ENCODE measurements around the gene TBL1X.
"Not testable (repeated sequence)": the region's sequence is repeated elsewhere in the genome, so short reads cannot be mapped to it uniquely, and the experiment has no call there.

Gene TBL1X

DNA sequence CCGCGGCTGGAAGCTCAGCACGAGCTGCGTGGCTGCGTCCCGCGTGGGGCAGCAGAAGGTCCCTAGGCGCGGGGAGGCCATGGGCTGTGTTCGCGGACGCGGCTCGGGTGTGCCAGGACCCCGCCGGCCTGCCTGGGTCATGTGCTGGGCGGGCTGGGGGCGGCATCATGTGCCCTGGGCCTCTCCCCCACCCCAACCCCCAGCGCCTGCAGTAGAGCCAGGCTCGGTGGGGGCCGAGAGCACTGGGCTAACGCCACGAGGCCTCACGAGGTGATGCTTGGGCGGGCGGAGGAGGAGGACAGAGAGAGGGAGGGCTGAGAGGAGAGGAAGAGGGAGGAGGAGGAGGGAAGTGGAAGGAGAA, 300.9 kb downstream of the TBL1X start, which contains the start of gene GPR143:
GPR143 (minus strand) TSS at position 111 of the 361 bp plus-strand sequence; CDS start at position 81, 30 bp downstream.
- no peak for DNase-seq (ENCODE audit: low spot score)

DNA sequence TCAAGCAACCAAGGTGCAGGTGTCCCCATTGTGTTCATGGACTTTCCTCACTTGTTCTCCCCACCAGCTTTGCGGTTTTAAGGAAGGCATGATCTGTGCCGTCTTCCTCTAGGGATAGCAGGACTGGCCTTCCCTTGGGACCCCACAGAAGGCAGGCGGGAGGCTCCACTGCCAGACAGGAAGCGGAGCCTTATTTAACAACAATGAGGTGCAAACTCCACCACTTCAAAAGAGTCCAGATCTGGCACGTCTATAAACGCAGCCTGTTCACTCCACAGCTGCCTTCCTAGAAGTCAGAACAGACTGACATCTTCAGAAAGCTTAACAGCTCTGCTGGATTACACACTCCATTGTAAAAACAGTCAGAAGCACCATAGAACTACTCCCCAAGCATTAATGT, 302.5 kb downstream of the TBL1X start:
- no peak for DNase-seq (ENCODE audit: low spot score)

DNA sequence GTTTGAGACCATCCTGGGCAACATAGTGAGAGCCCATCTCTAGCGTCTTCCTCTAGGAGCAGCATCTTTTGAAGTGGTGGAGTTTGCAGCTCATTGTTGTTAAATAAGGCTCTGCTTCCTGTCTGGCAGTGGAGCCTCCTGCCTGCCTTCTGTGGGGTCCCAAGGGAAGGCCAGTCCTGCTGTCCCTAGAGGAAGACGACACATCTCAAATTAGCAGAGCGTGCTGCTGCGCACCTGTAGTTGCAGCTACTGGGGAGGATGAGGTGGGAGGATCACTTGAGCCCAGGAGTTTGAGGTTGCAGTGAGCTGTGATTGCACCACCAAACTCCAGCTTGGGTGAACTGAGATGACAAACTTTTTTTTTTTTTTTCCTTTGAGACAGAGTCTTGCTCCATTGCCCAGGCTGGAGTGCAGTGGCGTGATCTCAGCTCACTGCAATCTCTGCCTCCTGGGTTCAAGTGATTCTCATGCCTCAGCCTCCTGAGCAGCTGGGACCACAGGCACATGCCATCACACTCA, 303.5 kb downstream of the TBL1X start:
- not testable (repeated sequence) for DNase-seq (ENCODE audit: low spot score)

DNA sequence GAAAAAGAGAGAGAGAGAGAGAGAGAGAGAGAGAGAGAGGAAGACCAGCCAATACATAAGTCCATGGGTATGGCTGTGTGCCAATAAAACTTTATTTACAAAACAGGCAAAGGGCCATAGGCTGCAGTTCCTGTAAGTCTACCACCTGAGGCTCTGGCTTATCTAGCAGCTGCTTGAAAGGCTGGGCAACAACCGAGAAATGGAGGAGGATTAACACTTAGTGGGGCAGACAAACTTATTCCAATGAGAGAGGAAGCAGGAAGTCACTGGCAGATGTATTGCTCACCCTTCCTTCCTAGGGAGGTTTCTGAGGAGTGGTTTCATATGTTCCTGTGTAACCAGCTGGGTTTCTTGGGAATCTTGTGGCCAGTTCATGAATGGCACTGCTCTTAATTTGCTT, 305.5 kb downstream of the TBL1X start:
- no peak for DNase-seq (ENCODE audit: low spot score)

DNA sequence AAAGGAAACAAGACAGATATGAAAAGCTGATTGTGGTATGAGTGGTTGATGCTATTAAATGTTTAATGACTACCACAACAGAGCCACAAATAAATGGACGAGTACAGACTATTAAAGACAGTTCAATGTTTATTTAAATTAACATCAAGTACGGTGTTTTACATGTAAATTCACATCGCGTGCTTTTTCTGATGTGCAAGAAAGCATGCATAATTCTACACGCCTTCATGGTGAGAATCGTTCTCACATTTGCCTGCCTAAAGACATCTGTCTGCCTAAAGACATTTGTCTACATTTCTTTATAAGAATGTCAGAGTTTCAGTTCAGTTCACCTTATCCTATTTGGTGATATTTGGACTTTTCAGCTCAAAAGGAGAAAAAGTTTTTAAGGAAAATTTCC, 308.1 kb downstream of the TBL1X start:
- DNase-seq (ENCODE audit: low spot score), result no peak

DNA sequence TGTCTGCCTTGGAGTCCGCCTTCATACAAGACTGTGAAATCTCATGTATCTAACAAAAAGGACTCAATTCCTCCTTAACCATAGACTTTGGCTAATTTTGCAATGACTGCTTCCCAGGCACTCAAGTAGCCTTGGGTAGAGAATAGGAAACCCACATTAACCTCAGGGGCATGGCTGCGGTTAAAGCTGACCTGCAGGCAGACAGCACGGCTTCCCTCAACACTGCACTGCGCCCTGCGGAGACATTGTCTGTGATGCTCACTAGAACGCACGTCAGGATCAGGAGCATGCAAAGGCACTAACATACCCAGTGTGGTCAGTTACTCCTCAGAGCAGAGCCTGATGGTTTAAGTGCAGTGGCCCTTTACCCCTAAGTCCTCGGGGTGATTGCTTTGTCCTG, 311.1 kb downstream of the TBL1X start:
- no peak for DNase-seq (ENCODE audit: low spot score)

DNA sequence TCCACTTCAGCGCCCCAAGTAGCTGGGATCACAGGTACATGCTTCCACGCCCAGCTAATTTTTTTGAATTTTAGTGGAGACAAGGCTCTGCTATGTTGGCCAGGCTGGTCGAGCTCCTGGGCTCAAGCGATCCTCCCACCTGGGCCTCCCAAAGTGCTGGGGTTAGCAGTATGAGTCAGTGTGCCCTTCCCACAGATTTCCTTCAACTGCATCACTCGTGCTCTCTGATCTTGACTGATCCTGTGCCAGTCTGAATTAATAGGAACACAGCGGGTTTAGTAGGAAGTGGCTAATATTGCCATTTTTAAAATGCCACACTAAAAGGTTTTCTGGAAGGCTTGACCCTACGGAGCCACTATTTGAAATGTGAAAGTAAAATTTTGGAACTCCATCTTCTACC, 317.1 kb downstream of the TBL1X start:
- DNase-seq (ENCODE audit: low spot score), result no peak

DNA sequence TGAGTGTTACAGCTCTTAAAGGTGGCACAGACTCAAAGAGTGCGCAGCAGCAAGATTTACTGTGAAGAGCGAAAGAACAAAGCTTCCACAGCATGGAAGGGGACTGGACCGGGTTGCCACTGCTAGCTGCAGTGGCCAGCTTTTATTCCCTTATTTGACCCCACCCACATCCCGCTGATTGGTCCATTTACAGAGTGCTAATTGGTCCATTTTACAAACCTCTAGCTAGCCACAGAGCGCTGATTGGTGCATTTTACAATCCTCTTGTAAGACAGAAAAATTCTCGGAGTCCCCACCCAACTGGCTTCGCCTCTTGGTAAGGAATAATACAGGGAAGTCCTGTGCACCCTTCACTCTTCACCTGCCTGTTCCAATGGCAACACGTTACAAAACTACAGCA, 319.5 kb downstream of the TBL1X start:
- DNase-seq (ENCODE audit: low spot score), result no peak

DNA sequence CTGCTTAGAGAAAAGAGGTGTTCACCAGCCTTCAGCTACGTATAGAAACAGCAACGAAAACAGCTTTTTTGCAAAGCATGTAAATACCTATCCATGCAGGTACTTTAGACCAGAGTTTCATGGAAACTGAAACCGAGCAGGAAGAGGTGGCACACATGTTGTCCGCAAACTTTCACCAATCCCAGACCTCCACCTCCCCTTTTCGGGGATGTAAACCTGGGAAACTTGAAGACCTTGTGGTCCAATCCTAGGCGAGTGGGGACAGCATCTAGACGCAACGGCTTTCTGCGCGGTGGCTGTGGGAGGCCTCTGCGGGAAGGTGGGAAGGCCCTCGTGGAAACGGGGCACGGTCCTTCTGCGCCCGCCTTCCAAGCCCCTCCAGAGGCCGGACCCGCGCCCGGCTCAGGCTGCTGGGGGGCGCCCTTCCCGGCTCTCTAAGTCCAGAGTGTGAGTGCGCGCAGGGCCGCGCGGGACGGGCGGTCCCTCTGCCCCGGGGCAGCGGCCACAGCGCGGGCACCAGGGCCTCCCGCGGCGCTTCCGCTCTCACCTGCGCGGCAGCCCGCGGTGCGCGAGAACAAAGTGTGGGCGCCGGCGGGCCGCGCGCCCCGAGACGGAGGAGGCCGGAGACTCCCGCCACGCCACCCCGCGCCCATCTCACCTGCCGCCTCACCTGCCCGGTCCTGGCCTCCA, 320.5 kb downstream of the TBL1X start:
- DNase-seq (ENCODE audit: low spot score), result no peak

DNA sequence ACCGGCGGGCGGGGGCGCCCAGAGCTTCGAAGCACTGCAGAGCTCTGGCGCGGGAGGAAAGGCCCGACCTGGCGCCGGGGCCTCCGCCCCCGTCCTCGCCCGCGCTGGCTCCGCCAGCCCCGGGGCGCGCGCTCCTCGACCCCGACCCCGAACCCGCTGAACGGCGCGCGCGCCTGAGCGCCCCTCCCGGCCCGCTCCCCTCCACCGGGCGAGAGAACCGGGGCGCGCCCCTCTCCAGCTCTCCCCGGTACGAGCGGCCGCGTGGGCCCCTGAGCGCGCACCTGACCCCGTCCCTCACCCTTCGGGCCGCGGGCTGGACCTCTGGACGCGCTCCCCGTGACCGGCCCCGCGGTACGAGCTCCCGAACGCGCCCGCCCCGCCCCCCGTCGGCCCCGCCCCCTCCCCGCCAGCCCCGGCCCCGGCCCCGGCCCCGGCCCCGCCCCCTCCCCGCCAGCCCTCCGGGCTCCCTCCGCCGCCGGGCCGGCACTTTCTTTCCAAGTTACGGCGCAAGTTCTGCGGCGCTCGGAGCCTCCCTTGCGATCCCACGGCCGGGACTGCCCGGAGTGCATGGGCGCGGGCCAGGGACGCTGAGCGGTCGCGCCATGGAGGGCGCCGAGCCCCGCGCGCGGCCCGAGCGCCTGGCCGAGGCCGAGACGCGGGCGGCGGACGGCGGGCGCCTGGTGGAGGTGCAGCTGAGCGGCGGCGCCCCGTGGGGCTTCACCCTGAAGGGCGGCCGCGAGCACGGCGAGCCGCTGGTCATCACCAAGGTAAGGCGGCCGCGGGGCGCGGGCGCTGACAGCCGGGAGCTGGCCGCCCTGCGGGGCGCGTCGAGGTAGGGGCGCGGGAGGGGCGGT, 321.3 kb downstream of the TBL1X start, which contains the start of gene SHROOM2:
SHROOM2 (plus strand) TSS at position 486 of the 854 bp plus-strand sequence; CDS start at position 603, 117 bp downstream.
- DNase-seq (ENCODE audit: low spot score), result peak; percentile 16

DNA sequence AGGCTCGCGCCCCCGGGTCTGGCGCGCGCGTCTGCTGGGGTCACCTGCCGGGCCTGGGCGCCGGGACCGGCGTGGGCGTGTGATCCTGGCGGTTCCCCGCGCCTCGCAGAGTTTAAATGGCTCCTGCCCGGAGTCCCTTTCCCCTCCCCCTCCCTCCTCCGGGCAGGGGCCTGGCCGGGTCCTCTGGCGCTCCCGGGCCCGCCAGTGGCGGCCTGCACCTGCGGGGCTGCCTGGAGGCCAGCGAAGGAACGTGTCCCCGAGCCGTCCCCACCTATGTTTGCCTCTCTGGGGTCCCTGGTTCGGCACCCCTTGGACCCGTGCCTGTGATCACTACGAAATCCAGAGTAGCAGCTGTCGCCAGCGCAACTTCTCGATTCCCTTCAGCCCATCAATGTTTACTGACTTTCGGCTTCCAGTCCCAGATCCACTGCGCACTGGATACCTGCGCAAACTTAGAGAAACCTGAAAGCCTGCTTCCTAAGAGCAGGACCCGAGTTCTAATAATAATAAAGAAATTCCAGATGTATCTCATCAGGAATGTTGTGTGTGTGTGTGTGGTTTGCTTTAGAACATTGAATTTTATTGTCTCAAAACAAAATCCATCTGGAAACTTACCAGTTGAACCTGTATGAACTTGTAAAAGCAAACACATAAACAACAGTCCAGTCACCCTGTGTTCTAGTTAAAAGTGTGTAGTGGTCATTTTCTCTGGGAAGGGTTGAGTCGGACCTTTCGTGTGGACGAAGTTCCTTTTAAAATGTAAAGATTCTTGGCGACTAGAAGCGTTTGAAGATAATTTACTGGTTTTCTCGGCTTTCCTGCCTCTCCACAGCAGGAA, 322.2 kb downstream of the TBL1X start:
- DNase-seq (ENCODE audit: low spot score), result no peak

DNA sequence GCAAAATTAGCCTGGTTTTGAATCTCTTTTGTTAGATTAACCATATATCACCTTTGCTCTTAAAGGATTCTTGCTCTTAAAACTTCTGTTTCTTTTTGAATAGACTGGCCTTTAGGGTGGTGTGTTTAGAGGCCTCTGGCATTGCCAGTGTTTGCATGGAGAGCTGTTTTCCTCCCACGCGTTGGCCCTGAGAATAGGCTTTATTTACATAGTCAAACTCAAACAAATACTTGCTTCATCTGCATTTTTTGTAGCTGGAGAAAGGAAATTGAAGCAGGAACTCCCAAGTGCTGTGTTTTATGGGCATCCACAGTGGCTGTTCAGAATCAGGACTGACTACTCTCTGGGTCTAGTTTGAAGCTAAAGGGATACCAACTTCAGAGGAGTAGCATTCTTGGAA, 324.1 kb downstream of the TBL1X start:
- DNase-seq (ENCODE audit: low spot score), result no peak

DNA sequence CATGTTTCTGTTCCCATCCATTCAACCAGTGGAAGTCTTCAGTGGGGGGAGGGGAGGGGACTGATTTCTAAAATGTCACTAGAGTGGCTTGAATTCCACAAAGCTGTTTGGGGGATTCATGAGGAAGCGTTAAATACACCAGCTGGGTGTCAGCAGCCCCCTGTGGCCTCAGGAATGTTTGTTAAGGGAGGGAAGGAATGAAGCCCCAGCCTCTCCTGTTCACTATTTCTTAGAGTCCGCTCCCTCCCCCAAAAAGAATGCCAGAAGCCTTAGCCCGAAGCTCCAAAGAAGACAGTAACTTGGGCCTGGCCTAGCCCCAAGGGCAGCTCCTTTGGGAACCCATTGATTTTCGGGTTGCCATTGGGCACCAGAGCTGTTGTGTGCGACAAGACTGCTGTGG, 324.7 kb downstream of the TBL1X start:
- DNase-seq (ENCODE audit: low spot score), result no peak

Data from GM03348 (cell line).